IPS-18a (cell line): ENCODE data around the gene FOXI1.
"Not testable (repeated sequence)": the region's sequence is repeated elsewhere in the genome, so short reads cannot be mapped to it uniquely, and the experiment has no call there.

Experiments used
- H3K27ac ChIP-seq: one replicate; pipeline ENCODE4 v1.5.1; 2013; ENCODE audit warnings: low read length
- H3K27me3 ChIP-seq: one replicate; pipeline ENCODE4 v1.6.1; 2013; ENCODE audit warnings: mild to moderate bottlenecking, low read length; ENCODE audit not compliant: control insufficient read depth, insufficient read depth
- H3K36me3 ChIP-seq: one replicate; pipeline ENCODE4 v1.6.1; 2013; ENCODE audit warnings: low read depth, low read length; ENCODE audit not compliant: control insufficient read depth
- H3K4me1 ChIP-seq: one replicate; pipeline ENCODE4 v1.6.1; 2013; ENCODE audit warnings: low read depth, low read length; ENCODE audit not compliant: control insufficient read depth
- H3K4me3 ChIP-seq: one replicate; pipeline ENCODE4 v1.5.1; 2013; ENCODE audit warnings: low read length
- H3K9ac ChIP-seq: one replicate; pipeline ENCODE4 v1.6.1; 2013; ENCODE audit warnings: mild to moderate bottlenecking, low read length, moderate library complexity
- H3K9me3 ChIP-seq: one replicate; pipeline ENCODE4 v1.6.1; 2013; ENCODE audit warnings: low read depth, low read length; ENCODE audit not compliant: control insufficient read depth

FOXI1 gene

GRCh38 chr5:170076739-170077138 lies 29.0 kb upstream of the FOXI1 start:
- H3K4me3 ChIP-seq = no peak overlapping the region
- H3K27ac ChIP-seq = no peak overlapping the region
- no peaks in the 10 kb centered on the region for H3K9me3 ChIP-seq
- H3K9ac ChIP-seq = no peak overlapping the region
- no peaks in the 10 kb centered on the region for H3K27me3 ChIP-seq
- H3K4me1 ChIP-seq = no peaks in the 10 kb centered on the region
- no peaks in the 10 kb centered on the region for H3K36me3 ChIP-seq

- Histone ChIP-seq H3K4me3 (no peak overlapping the region), H3K36me3 (no peaks in the 10 kb centered on the region), H3K4me1 (no peaks in the 10 kb centered on the region), H3K27me3 (no peaks in the 10 kb centered on the region), H3K27ac (no peak overlapping the region), H3K9me3 (no peaks in the 10 kb centered on the region), H3K9ac (no peak overlapping the region)
Observed at GRCh38 chr5:170077526-170077925, 28.2 kb upstream of the FOXI1 start.

- H3K9me3 ChIP-seq = no peaks in the 10 kb centered on the region
- no peaks in the 10 kb centered on the region for H3K36me3 ChIP-seq
- H3K9ac ChIP-seq = no peak overlapping the region
- H3K27ac ChIP-seq = no peak overlapping the region
- H3K4me1 ChIP-seq = no peaks in the 10 kb centered on the region
- H3K27me3 ChIP-seq = no peaks in the 10 kb centered on the region
- H3K4me3 ChIP-seq = no peak overlapping the region
Observed at GRCh38 chr5:170078458-170078857, 27.2 kb upstream of the FOXI1 start.

GRCh38 chr5:170078931-170079330 lies 26.8 kb upstream of the FOXI1 start:
- H3K9me3 ChIP-seq = no peaks in the 10 kb centered on the region
- H3K36me3 ChIP-seq = no peaks in the 10 kb centered on the region
- H3K4me1 ChIP-seq = no peaks in the 10 kb centered on the region
- no peaks in the 10 kb centered on the region for H3K27me3 ChIP-seq
- H3K9ac ChIP-seq = no peak overlapping the region
- H3K27ac ChIP-seq = no peak overlapping the region
- no peak overlapping the region for H3K4me3 ChIP-seq

- Histone ChIP-seq H3K36me3 (no peaks in the 10 kb centered on the region), H3K4me1 (no peaks in the 10 kb centered on the region), H3K27ac (no peak overlapping the region), H3K9me3 (no peaks in the 10 kb centered on the region), H3K27me3 (no peaks in the 10 kb centered on the region), H3K4me3 (no peak overlapping the region), H3K9ac (no peak overlapping the region)
Observed at GRCh38 chr5:170080217-170080616, 25.5 kb upstream of the FOXI1 start.

- no peaks in the 10 kb centered on the region for H3K27me3 ChIP-seq
- no peak overlapping the region for H3K4me3 ChIP-seq
- no peak overlapping the region for H3K9ac ChIP-seq
- no peaks in the 10 kb centered on the region for H3K4me1 ChIP-seq
- no peaks in the 10 kb centered on the region for H3K9me3 ChIP-seq
- no peak overlapping the region for H3K27ac ChIP-seq
- no peaks in the 10 kb centered on the region for H3K36me3 ChIP-seq
Observed at GRCh38 chr5:170080786-170081445, 24.8 kb upstream of the FOXI1 start.

- no peaks in the 10 kb centered on the region for H3K36me3 ChIP-seq
- H3K4me3 ChIP-seq = no peak overlapping the region
Observed at GRCh38 chr5:170081616-170082015, 24.1 kb upstream of the FOXI1 start.

GRCh38 chr5:170082701-170083100 lies 23.0 kb upstream of the FOXI1 start:
- Histone ChIP-seq H3K4me1 (no peaks in the 10 kb centered on the region), H3K27ac (no peak overlapping the region), H3K27me3 (no peaks in the 10 kb centered on the region), H3K9ac (no peak overlapping the region), H3K36me3 (no peaks in the 10 kb centered on the region), H3K9me3 (no peaks in the 10 kb centered on the region), H3K4me3 (no peak overlapping the region)

More at GRCh38 chr5:170081616-170082015, 24.1 kb upstream of the FOXI1 start:
- H3K4me1 ChIP-seq = no peaks in the 10 kb centered on the region
- no peak overlapping the region for H3K9ac ChIP-seq
- no peaks in the 10 kb centered on the region for H3K27me3 ChIP-seq
- H3K27ac ChIP-seq = no peak overlapping the region
- H3K9me3 ChIP-seq = no peaks in the 10 kb centered on the region

- no peaks in the 10 kb centered on the region for H3K9me3 ChIP-seq
- H3K4me3 ChIP-seq = no peak overlapping the region
- no peaks in the 10 kb centered on the region for H3K4me1 ChIP-seq
- no peaks in the 10 kb centered on the region for H3K27me3 ChIP-seq
- H3K36me3 ChIP-seq = no peaks in the 10 kb centered on the region
- no peak overlapping the region for H3K9ac ChIP-seq
- no peak overlapping the region for H3K27ac ChIP-seq
Observed at GRCh38 chr5:170087168-170087817, 18.4 kb upstream of the FOXI1 start.

- no peaks in the 10 kb centered on the region for H3K36me3 ChIP-seq
- H3K9ac ChIP-seq = no peak overlapping the region
- no peaks in the 10 kb centered on the region for H3K4me1 ChIP-seq
- no peak overlapping the region for H3K27ac ChIP-seq
- H3K27me3 ChIP-seq = no peaks in the 10 kb centered on the region
- no peak overlapping the region for H3K4me3 ChIP-seq
- no peaks in the 10 kb centered on the region for H3K9me3 ChIP-seq
Observed at GRCh38 chr5:170092455-170093101, 13.1 kb upstream of the FOXI1 start.

GRCh38 chr5:170094329-170094728 lies 11.4 kb upstream of the FOXI1 start:
- H3K27ac ChIP-seq, H3K27me3 ChIP-seq, H3K36me3 ChIP-seq, H3K4me1 ChIP-seq, H3K9me3 ChIP-seq, H3K9ac ChIP-seq, H3K4me3 ChIP-seq: not testable (repeated sequence)

GRCh38 chr5:170095646-170096045 lies 10.1 kb upstream of the FOXI1 start:
- H3K4me1 ChIP-seq = no peaks in the 10 kb centered on the region
- no peak overlapping the region for H3K4me3 ChIP-seq
- H3K27me3 ChIP-seq = no peaks in the 10 kb centered on the region
- no peak overlapping the region for H3K9ac ChIP-seq
- H3K36me3 ChIP-seq = no peaks in the 10 kb centered on the region
- no peak overlapping the region for H3K27ac ChIP-seq
- no peaks in the 10 kb centered on the region for H3K9me3 ChIP-seq
